Hepatocyte (in vitro differentiated cells): Measurements from ENCODE around the gene SPATA20. TPM values are rescaled to one million over a fixed set of nuclear protein-coding genes. Genes with fewer than 3 reads are reported as not detected.

Source experiments
- DNase-seq: peaks from one replicate; pipeline ENCODE4 v3.0.0-alpha.2; 2016; ENCODE audit warnings: low spot score
- H2AFZ ChIP-seq: fragments of 200-600 bp; sonication (generic); 2 replicates; pipeline ENCODE4 v1.6.0; 2016; ENCODE audit warnings: antibody characterized with exemption, mild to moderate bottlenecking
- H3K27ac ChIP-seq: fragments of 200-600 bp; sonication (generic); 2 replicates; pipeline ENCODE4 v1.5.1; 2016; ENCODE audit warnings: mild to moderate bottlenecking
- H3K27me3 ChIP-seq: fragments of 200-600 bp; sonication (generic); 2 replicates; pipeline ENCODE4 v1.6.1; 2016
- H3K36me3 ChIP-seq: fragments of 200-600 bp; sonication (generic); replicated peaks from 2 replicates; pipeline ENCODE4 v1.5.1; 2016; ENCODE audit warnings: low read depth; ENCODE audit not compliant: insufficient read depth
- H3K4me1 ChIP-seq: fragments of 200-600 bp; sonication (generic); 2 replicates; pipeline ENCODE4 v1.5.1; 2016; ENCODE audit warnings: mild to moderate bottlenecking, moderate library complexity; ENCODE audit not compliant: insufficient read depth
- H3K4me2 ChIP-seq: fragments of 200-600 bp; sonication (generic); 2 replicates; pipeline ENCODE4 v1.6.0; 2016
- H3K4me3 ChIP-seq: fragments of 200-600 bp; sonication (generic); 2 replicates; pipeline ENCODE4 v1.5.1; 2016; ENCODE audit warnings: mild to moderate bottlenecking
- H3K79me2 ChIP-seq: fragments of 200-600 bp; sonication (generic); 2 replicates; pipeline ENCODE4 v1.6.0; 2017; ENCODE audit warnings: mild to moderate bottlenecking
- H3K9me2 ChIP-seq: fragments of 200-600 bp; sonication (generic); replicated peaks from 2 replicates; pipeline ENCODE4 v1.6.0; 2017; ENCODE audit warnings: mild to moderate bottlenecking; ENCODE audit not compliant: insufficient read depth
- H3K9me3 ChIP-seq: fragments of 200-600 bp; sonication (generic); 2 replicates; pipeline ENCODE4 v1.5.1; 2016; ENCODE audit warnings: low read depth, mild to moderate bottlenecking
- H4K20me1 ChIP-seq: fragments of 200-600 bp; sonication (generic); 2 replicates; pipeline ENCODE4 v1.6.0; 2016; ENCODE audit warnings: mild to moderate bottlenecking; ENCODE audit not compliant: insufficient read depth, poor library complexity, severe bottlenecking
- CTCF ChIP-seq: fragments of 200-600 bp; sonication (generic); IDR thresholded peaks from 2 replicates; pipeline ENCODE4 v1.5.1; 2016; ENCODE audit warnings: antibody characterized with exemption, mild to moderate bottlenecking; ENCODE audit not compliant: poor library complexity
- EZH2 ChIP-seq: fragments of 200-600 bp; sonication (generic); IDR thresholded peaks from 2 replicates; pipeline ENCODE4 v1.6.1; 2016; ENCODE audit warnings: antibody characterized with exemption, mild to moderate bottlenecking, borderline replicate concordance
- EZH2phosphoT487 ChIP-seq: fragments of 200-600 bp; sonication (generic); IDR thresholded peaks from one replicate; pipeline ENCODE4 v1.6.1; 2018; ENCODE audit warnings: antibody characterized with exemption, mild to moderate bottlenecking, low read depth, moderate library complexity; ENCODE audit not compliant: unreplicated experiment, severe bottlenecking
- WGBS: methylation state at CpG from one replicate; pipeline ENCODE4 v1.1.6; 2016; ENCODE audit warnings: low lambda C conversion rate; ENCODE audit errors: missing lambda C conversion rate; 5-methylcytosine and 5-hydroxymethylcytosine counted together
- polyA plus RNA-seq: library from polyadenylated mRNA; unstranded; fragments of >200 nt; fragmentation: Nextera tagmentation; extraction: Ambion mirVana; gene quantifications from 2 replicates; pipeline ENCODE4 v1.2.1, GENCODE V29; 2016
- total RNA-seq: library from RNA; depleted of rRNA; stranded (reverse); fragments of >200 nt; gene quantifications from 2 replicates; pipeline ENCODE4 v1.2.3, GENCODE V29; 2014

The SPATA20 gene
- total and polyA plus RNA-seq, 2 experiments from 2014 or later: 97.5 to 108 TPM

DNA sequence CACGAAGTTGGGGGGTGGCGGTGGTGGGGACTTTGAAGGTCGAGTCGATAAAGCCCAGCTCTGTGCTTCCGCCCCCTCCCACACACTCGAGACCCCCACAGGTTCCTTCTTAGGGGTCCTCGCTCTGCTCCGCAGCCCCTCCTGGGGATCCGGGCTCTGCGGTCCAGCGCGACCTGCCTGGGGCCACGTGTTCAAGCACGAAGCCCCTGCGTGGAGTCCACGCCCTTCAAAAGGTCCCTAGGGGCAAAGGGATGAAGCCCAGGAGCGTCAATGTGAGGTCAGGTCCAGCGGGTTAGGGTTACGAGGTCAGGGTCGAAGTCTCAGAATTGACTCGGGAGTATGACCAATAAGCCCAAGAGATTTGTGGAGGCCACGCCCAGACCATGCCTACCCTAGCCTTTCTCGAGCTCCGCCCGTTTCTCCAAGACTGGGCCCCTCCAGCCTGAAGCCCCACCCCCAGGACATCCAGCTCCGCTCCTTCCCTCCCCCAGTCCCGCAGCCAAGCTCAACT, 12.8 kb downstream of the SPATA20 start:
- Histone ChIP-seq H3K27me3 (peaks cover 53% of the 10 kb centered on the region), H3K9me3 (no peaks in the 10 kb centered on the region), H4K20me1 (no peaks in the 10 kb centered on the region), H3K27ac (peak overlapping the region; percentile 55), H3K36me3 (no peaks in the 10 kb centered on the region), H3K4me1 (peaks cover 41% of the 10 kb centered on the region), H3K4me2 (peak overlapping the region; percentile 91), H3K9me2 (no peaks in the 10 kb centered on the region), H3K79me2 (no peaks in the 10 kb centered on the region), H3K4me3 (peak overlapping the region; percentile 12), H2AFZ (peak overlapping the region; percentile 27)
- peak; percentile 85 for DNase-seq
- WGBS: 4% methylated on average over 17 of the region's 27 CpGs
- TF ChIP-seq CTCF (no peak), EZH2 (no peak), EZH2phosphoT487 (no peak)

DNA sequence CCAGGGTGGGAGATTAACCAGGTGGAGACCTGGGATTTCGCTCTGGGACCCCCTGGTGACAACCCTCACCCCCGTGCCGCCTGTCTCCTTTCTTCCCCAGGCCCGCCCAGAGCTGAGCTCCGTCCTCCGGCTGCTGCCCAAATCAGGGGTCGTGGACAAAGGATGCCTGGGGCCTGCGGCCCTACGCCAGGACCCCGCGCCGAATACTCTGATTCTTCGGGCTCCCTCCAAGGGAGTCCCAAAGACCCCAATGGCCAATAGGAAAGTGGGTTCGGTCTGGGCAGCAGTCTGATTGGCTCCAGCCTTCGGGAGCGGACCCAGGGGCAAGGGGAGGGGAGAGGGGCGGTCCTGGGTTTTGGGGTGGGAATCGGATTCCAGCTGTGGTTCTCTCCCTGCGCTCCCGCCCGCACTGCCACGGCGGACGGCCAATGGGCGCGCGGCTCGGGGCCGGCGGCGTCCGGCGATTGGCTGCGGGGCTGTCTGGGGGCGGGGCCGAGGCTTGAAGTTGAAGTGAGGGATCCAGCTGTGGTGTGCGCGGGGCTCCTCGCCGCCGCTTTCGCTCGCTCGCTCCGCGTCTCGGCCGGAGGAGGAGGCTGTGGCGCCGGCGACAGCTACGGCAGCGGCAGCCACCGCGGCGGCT, 13.3 kb downstream of the SPATA20 start, which contains the start of gene CACNA1G:
Gene CACNA1G, plus strand, starts transcription at position 531 of the 640 bp plus-strand sequence. CDS start 745 bp downstream, outside the sequence.
- no peaks in the 10 kb centered on the region for H3K9me3 ChIP-seq
- peak within 1 kb of the TSS; percentile 91 for H3K4me2 ChIP-seq
- H3K4me3 ChIP-seq: peak within 1 kb of the TSS; percentile 67
- peaks cover 55% of the 10 kb centered on the region for H3K27me3 ChIP-seq
- no peaks in the 10 kb centered on the region for H3K36me3 ChIP-seq
- TF ChIP-seq EZH2 (no peak), CTCF (no peak), EZH2phosphoT487 (no peak)
- DNase-seq: peak; percentile 95
- H2AFZ ChIP-seq: peak within 1 kb of the TSS; percentile 37
- H3K79me2 ChIP-seq: no peaks in the 10 kb centered on the region
- H4K20me1 ChIP-seq: no peaks in the 10 kb centered on the region
- WGBS: under 1% methylated on average over 20 of the region's 56 CpGs
- peaks cover 47% of the 10 kb centered on the region for H3K4me1 ChIP-seq
- no peaks in the 10 kb centered on the region for H3K9me2 ChIP-seq
- H3K27ac ChIP-seq: peak within 1 kb of the TSS; percentile 79

DNA sequence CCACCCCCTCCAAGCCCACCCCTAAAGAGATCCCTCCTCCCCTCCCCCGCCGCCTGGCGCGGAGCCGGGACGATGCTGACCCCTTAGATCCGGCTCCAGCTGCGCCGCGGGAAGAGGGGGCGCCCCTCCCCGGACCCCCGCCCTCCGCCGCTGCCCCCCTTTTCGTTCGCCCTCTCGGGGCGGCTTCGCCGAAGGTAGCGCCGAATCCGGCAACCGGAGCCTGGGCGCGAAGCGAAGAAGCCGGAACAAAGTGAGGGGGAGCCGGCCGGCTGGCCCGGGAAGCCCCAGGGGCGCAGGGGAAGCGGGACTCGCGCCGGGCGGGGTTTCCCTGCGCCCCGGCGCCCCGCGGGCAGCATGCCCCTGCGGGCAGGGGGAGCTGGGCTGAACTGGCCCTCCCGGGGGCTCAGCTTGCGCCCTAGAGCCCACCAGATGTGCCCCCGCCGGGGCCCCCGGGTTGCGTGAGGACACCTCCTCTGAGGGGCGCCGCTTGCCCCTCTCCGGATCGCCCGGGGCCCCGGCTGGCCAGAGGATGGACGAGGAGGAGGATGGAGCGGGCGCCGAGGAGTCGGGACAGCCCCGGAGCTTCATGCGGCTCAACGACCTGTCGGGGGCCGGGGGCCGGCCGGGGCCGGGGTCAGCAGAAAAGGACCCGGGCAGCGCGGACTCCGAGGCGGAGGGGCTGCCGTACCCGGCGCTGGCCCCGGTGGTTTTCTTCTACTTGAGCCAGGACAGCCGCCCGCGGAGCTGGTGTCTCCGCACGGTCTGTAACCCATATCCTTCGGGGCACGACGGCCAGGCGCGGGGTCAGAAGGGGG, 14.2 kb downstream of the SPATA20 start:
- Histone ChIP-seq H3K27ac (peak overlapping the region; percentile 79), H3K27me3 (peaks cover 63% of the 10 kb centered on the region), H2AFZ (peak overlapping the region; percentile 37), H3K36me3 (no peaks in the 10 kb centered on the region), H3K4me2 (peak overlapping the region; percentile 91), H3K79me2 (no peaks in the 10 kb centered on the region), H3K9me3 (no peaks in the 10 kb centered on the region), H3K9me2 (no peaks in the 10 kb centered on the region), H3K4me3 (peak overlapping the region; percentile 67), H4K20me1 (no peaks in the 10 kb centered on the region), H3K4me1 (peaks cover 50% of the 10 kb centered on the region)
- DNase-seq: peak; percentile 36
- TF ChIP-seq EZH2 (no peak), EZH2phosphoT487 (no peak), CTCF (no peak)
- whole genome bisulfite sequencing: 2% methylated on average over 29 of the region's 88 CpGs
